Erythroblast (primary cell): ENCODE data around the gene MYH6.

Experiments used
- GATA1 ChIP-seq: IDR thresholded peaks from 2 replicates; pipeline ENCODE4 v1.6.1; 2011; ENCODE audit warnings: low read depth, mild to moderate bottlenecking, control low read depth, low read length, moderate library complexity
- POLR2A ChIP-seq: IDR thresholded peaks from 2 replicates; pipeline ENCODE4 v1.6.1; 2011; ENCODE audit warnings: mild to moderate bottlenecking, low read length

DNA sequence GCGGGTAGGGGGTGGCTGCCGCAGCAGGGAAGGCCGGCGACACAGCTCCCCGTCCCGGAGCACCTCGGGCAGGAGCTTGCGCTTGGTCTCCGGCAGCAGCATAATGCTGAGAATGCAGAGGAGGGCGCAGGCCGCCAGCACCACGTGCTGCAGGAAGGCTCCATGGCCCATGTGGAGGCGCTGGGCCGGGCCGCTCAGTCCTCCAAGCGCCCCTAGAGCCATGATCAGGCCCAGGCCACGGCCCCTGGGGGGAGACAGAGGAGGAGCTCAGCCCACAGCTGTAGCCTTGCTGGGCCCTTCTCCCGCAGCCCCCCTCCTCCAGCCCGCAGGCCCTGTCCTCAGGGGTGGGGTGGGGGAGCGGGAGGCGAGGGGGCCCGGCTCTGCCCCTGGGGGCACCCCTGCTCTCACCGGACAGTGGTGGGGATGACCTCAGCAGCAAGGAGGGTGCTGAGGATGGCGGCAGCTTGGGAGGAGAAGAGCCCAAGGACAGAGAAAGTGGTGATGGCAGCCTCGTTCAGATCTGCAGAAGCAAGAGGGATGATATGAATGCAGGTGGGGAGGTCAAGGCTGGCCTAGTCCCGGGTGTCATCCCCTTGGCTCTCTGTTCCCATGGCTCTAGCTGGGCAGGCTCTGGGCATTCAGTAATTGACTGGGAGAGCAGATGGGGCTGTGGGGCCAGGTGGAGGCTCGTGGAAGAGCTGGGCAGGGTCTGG lies 61.2 kb downstream of the MYH6 start:
- TF ChIP-seq POLR2A, result no peak
- TF ChIP-seq GATA1, result no peak
